ENCODE measurements around the gene COL17A1.

Gene COL17A1

DNA sequence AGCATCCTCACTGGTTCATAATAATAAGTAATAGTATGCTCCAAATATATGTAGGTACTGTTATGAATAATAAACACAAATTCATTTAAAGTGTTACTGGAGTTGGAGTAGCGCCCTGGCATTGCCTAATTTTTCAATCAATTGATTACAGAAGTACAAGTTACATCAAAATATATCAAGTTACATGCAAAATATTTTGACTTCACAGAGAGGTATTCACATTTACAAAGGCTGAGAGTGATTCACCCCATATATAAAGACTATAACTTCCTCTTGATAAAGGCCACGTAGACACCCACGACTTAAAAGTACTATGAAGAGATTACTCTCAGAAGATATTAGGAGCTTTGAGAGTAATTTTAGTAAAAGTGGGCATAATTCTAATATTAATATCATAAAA is 13.6 kb upstream of the COL17A1 start:
- H3F3A ChIP-seq (ENCODE audit: insufficient read depth, low read length), result no peaks in the 10 kb centered on the region
- no peak overlapping the region for H3K4me3 ChIP-seq (ENCODE audit: low read length)
- H3K4me2 ChIP-seq (ENCODE audit: low read depth, low read length), result no peak overlapping the region
- DNase-seq, result no peak
- TF ChIP-seq, protein P1, sequence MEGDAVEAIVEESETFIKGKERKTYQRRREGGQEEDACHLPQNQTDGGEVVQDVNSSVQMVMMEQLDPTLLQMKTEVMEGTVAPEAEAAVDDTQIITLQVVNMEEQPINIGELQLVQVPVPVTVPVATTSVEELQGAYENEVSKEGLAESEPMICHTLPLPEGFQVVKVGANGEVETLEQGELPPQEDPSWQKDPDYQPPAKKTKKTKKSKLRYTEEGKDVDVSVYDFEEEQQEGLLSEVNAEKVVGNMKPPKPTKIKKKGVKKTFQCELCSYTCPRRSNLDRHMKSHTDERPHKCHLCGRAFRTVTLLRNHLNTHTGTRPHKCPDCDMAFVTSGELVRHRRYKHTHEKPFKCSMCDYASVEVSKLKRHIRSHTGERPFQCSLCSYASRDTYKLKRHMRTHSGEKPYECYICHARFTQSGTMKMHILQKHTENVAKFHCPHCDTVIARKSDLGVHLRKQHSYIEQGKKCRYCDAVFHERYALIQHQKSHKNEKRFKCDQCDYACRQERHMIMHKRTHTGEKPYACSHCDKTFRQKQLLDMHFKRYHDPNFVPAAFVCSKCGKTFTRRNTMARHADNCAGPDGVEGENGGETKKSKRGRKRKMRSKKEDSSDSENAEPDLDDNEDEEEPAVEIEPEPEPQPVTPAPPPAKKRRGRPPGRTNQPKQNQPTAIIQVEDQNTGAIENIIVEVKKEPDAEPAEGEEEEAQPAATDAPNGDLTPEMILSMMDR (IDR thresholded peaks at IDR 0.05; ENCODE audit: low read length), result no peak
- TF ChIP-seq EZH2 (optimal IDR thresholded peaks at IDR 0.05; ENCODE audit: low read depth, low read length) (no peak), EZH2phosphoT487 (IDR thresholded peaks at IDR 0.05; ENCODE audit: low read length) (no peak)
- H3K9me2 ChIP-seq (replicated peaks; ENCODE audit: insufficient read depth, low read length), result no peaks in the 10 kb centered on the region
- H3K4me1 ChIP-seq (ENCODE audit: low read length), result peaks cover 13% of the 10 kb centered on the region
- H3K9me3 ChIP-seq (replicated peaks; ENCODE audit: insufficient read depth, low read length), result no peaks in the 10 kb centered on the region
- no peak overlapping the region for H3K27ac ChIP-seq (ENCODE audit: low read length)
- H3K79me2 ChIP-seq (ENCODE audit: low read length), result no peaks in the 10 kb centered on the region
- no peak overlapping the region for H3K9ac ChIP-seq (ENCODE audit: low read length)
- no peaks in the 10 kb centered on the region for H3K36me3 ChIP-seq (replicated peaks; ENCODE audit: insufficient read depth, low read length)
- H3K27me3 ChIP-seq (replicated peaks; ENCODE audit: insufficient read depth, low read length), result no peaks in the 10 kb centered on the region
- no peaks in the 10 kb centered on the region for H4K20me1 ChIP-seq (ENCODE audit: insufficient read depth, low read length)
- no peak overlapping the region for H2AFZ ChIP-seq (ENCODE audit: low read length)

DNA sequence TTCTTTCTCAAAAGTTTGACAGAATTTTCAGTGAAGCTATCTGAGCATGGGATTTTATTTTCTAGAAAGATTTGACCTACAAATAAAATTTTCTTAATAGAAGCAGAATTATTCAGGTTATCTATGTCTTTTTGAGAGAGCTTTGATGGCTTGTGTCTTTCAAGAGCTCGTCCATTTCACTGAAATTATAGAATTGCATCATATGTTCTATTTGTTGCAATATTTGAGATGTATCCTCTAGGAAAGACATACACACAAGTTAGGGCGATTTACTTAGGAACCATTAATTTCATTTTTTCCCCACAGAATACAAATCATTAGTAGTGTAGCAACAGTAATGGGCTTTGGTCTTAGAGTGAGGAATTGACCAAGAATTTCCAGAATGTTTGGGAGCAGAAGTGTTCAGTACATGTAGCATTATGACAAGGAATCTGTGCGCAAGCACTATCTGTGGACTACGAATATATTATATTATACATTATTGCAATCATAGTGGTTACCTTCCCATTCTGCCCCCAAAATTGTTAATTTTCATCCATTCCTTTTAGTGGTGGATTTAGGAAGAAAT is 12.8 kb upstream of the COL17A1 start:
- Histone ChIP-seq H3K79me2 (ENCODE audit: low read length) (no peaks in the 10 kb centered on the region), H3K4me2 (ENCODE audit: low read depth, low read length) (no peak overlapping the region)

DNA sequence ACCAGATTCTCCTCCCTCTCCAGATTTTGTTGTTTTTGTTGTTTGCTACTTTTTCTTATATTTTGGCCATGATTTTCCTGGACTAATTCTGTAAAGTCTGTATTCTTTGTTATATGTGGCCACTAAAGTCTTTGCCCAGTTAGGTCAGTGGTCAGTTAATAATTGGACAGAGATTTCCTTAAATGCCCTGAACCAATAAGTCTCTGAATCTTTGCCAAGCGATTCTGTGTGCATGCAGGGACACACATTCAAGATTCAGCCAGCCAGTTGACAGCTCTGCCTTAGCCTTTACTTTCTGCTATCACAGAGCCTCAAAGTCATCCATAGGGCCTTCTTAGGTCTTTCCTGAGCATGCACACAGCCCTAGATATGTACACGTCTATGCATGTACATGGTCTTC is 11.0 kb upstream of the COL17A1 start:
- no peak for DNase-seq
- H3K9me3 ChIP-seq (replicated peaks; ENCODE audit: insufficient read depth, low read length), result no peaks in the 10 kb centered on the region
- H3K36me3 ChIP-seq (replicated peaks; ENCODE audit: insufficient read depth, low read length), result no peaks in the 10 kb centered on the region
- no peak overlapping the region for H2AFZ ChIP-seq (ENCODE audit: low read length)
- H3K4me1 ChIP-seq (ENCODE audit: low read length), result peaks cover 6% of the 10 kb centered on the region
- no peaks in the 10 kb centered on the region for H3K79me2 ChIP-seq (ENCODE audit: low read length)
- no peaks in the 10 kb centered on the region for H3K27me3 ChIP-seq (replicated peaks; ENCODE audit: insufficient read depth, low read length)
- no peak overlapping the region for H3K9ac ChIP-seq (ENCODE audit: low read length)
- no peak overlapping the region for H3K4me3 ChIP-seq (ENCODE audit: low read length)
- H3F3A ChIP-seq (ENCODE audit: insufficient read depth, low read length), result no peaks in the 10 kb centered on the region
- H3K4me2 ChIP-seq (ENCODE audit: low read depth, low read length), result no peak overlapping the region
- TF ChIP-seq EZH2phosphoT487 (IDR thresholded peaks at IDR 0.05; ENCODE audit: low read length), result no peak
- TF ChIP-seq, protein P1 (IDR thresholded peaks at IDR 0.05; ENCODE audit: low read length), result no peak
- TF ChIP-seq EZH2 (optimal IDR thresholded peaks at IDR 0.05; ENCODE audit: low read depth, low read length), result no peak
- no peak overlapping the region for H3K27ac ChIP-seq (ENCODE audit: low read length)
- H4K20me1 ChIP-seq (ENCODE audit: insufficient read depth, low read length), result no peaks in the 10 kb centered on the region
- no peaks in the 10 kb centered on the region for H3K9me2 ChIP-seq (replicated peaks; ENCODE audit: insufficient read depth, low read length)

More for the DNA sequence above, 12.8 kb upstream of the COL17A1 start:
- no peaks in the 10 kb centered on the region for H3K36me3 ChIP-seq (replicated peaks; ENCODE audit: insufficient read depth, low read length)
- no peaks in the 10 kb centered on the region for H4K20me1 ChIP-seq (ENCODE audit: insufficient read depth, low read length)
- no peaks in the 10 kb centered on the region for H3K27me3 ChIP-seq (replicated peaks; ENCODE audit: insufficient read depth, low read length)
- no peaks in the 10 kb centered on the region for H3K9me3 ChIP-seq (replicated peaks; ENCODE audit: insufficient read depth, low read length)
- H3K9me2 ChIP-seq (replicated peaks; ENCODE audit: insufficient read depth, low read length), result no peaks in the 10 kb centered on the region
- no peak for DNase-seq
- no peak overlapping the region for H3K4me3 ChIP-seq (ENCODE audit: low read length)
- H2AFZ ChIP-seq (ENCODE audit: low read length), result no peak overlapping the region
- H3K4me1 ChIP-seq (ENCODE audit: low read length), result peaks cover 6% of the 10 kb centered on the region
- H3K27ac ChIP-seq (ENCODE audit: low read length), result no peak overlapping the region
- no peaks in the 10 kb centered on the region for H3F3A ChIP-seq (ENCODE audit: insufficient read depth, low read length)
- H3K9ac ChIP-seq (ENCODE audit: low read length), result no peak overlapping the region
- TF ChIP-seq EZH2 (optimal IDR thresholded peaks at IDR 0.05; ENCODE audit: low read depth, low read length) (no peak), EZH2phosphoT487 (IDR thresholded peaks at IDR 0.05; ENCODE audit: low read length) (no peak)
- TF ChIP-seq, protein P1 (IDR thresholded peaks at IDR 0.05; ENCODE audit: low read length), result no peak

Data from MM.1S (cell line).